Activated T-helper 1 cell treated with anti-CD3 and anti-CD28 coated beads, Interleukin-2, amount 50 U/mL, for 16 hours (primary cell): ENCODE results near the gene SLC38A11.
"Not testable (repeated sequence)": the region's sequence is repeated elsewhere in the genome, so short reads cannot be mapped to it uniquely, and the experiment has no call there.

Experiments used
- DNase-seq, 2 donors: peaks; one replicate each; pipeline ENCODE4 v3.0.0-alpha.2; 2020; ENCODE audit warnings: low read depth in 1 of 2, low spot score in 1 of 2

SLC38A11 gene

DNA sequence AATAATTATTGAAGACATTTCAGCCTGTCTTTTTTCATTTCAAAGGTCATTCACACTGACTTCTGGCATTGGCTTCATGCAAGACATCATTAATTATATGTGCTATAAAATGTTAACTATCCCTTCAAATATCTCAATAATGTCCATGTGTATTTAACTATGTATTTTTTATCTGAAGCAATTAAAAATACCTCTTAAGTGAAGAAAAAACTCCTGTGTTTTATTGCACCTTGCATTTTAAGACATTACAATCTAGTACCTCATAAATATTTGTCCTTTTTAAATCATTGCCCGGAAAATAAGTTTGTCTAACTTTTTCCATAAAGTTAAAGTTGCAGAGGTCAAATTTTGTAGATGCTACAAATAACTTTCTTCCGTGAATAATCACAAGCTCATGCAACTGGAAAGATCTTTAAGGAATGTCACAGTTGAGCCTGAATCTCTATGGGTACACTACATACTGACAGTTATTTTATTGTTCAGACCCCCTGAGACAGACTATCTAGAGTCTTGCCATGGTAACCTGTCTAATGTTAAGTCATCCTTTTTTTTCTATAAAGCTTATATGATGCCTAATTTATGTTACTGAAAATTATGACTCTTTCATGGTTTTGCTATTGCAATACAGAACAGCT, 75.3 kb downstream of the SLC38A11 start:
- DNase-seq, result no peak

DNA sequence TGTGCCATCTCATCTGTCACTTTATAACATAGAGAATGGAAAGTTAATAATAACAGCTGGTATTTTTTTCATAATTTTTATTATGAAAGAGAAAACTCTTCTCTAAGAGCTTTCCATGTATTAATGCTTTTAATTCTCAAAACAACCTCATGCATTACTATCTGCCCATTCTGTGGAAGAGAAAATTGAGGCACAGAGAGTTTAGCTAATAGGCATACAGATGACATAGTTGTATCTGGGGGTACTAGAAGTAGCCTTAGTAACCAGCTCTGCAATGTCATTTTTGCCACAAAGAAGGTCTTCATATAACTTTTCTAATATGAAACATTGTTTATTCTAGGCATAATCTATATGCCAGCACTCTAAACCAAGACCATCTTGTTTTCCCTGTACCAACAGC, 77.4 kb downstream of the SLC38A11 start:
- no peak for DNase-seq

DNA sequence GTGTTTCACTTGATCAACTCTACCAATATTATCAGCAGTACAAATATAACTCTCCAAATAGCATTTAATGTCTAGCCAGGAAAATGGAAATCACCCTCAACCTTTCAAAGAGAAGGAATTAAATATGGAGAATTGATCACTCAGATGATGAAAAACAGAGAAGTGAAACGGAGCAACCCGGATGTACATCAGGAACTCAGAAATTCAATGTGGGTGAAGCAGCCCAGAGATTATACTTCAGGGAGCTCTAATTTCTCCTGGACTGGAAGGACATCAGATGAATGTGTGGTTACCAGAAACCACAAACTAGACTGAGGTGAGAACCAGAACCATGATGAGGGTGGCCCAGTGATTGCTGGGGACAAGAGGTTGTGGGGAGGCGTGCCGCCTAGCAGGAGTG, 78.2 kb downstream of the SLC38A11 start:
- no peak for DNase-seq

DNA sequence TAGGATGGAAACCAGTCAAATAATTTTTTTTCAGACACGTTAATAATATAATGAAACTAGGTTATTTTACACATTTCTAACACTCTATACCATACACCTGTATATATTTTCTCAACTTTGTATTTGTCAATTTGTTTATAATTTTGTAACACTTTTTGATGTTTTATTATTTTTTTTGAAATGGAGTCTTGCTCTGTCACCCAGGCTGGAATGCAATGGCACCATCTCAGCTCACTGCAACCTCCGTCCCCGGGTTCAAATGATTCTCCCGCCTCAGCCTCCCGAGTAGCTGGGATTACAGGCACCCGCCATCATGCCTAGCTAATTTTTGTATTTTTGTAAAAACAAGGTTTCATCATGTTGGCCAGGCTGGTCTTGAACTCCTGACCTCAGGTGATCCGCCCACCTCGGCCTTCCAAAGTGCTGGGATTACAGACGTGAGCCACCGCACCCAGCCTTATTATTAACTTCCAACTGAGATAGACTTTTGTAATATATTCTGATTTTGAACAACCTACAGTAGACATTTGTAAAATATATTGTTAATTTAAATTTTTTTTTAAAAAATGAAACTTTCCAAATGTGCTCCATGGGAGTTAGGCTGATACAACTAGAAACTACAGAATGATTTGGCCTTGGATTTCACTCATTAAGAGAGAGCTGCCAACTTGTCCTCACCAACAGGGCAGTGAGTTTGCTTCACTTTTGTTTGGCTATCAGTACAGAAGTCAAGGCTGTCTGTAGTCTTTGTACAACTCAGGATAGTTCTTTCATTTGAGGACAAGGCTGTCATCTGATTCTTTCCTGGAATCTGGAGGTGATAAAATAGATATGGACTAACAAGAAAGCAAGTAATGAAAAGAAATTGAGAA, 79.8 kb downstream of the SLC38A11 start:
- DNase-seq, result no peak

DNA sequence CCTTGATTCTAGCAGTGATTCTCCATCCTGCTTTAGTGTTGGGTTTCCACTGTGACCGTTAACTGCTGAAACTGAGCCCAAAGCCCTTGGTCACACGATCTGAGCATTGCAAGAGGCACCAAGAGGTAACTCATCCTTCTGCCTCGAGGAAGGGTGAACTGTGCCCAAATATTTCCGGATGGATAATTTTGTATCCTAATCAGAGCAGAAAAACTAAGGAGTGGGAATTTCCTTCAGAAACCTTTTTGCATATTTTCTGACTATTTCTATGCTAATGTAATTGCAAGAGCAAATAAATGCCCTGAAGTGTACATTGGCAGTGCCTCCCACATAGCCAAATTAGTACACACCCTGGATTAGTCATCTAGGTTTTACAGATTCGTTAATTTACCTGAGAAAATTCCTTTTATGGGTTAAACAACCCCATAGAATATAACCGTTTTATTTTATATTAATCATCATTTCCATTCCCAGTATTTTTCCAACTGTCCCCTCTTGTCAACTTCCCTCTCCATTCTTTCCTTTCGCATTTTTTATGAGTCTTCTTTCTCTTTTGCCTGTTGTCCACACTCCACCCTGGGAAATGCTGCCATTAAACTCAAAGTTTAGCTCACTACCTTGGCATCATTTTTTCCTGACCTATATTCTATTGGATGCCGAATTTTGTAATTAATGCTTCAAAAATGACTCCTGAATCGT, 82.0 kb downstream of the SLC38A11 start:
- DNase-seq, result no peak

DNA sequence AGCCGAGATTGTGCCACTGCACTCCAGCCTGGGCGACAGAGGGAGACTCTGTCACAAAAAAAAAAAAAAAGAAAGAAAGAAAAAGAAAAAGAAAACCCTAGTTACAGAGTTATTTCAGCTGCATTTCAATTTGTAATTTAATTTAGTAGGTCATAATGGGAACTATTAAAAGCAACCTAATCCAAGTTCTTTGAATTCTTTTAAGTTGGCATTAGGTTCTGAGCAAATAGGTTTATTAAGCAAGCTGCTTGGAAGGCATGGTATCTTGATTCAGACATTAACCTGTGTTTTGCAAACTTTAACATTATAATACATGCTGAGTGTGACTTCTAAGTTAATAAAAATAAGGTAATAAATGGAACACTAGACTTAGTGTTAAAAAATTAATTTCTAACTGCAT, 83.9 kb downstream of the SLC38A11 start:
- DNase-seq, result no peak

DNA sequence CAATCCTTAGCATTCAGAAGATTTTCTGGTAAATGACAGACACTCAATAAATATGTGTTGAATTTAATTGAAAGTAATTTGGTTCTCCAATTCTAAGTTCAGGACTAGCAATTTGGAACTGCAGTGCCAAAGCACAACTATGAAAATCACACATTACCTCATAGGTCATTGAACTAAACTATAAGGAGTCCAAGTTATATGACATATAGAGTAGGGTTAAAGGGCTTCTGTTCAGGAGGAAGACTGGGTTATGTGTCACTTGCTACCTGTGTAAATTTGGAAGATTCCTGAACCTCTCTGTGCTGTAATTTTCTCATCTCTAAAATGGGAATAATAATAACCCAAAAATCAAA, 85.9 kb downstream of the SLC38A11 start:
- no peak for DNase-seq

DNA sequence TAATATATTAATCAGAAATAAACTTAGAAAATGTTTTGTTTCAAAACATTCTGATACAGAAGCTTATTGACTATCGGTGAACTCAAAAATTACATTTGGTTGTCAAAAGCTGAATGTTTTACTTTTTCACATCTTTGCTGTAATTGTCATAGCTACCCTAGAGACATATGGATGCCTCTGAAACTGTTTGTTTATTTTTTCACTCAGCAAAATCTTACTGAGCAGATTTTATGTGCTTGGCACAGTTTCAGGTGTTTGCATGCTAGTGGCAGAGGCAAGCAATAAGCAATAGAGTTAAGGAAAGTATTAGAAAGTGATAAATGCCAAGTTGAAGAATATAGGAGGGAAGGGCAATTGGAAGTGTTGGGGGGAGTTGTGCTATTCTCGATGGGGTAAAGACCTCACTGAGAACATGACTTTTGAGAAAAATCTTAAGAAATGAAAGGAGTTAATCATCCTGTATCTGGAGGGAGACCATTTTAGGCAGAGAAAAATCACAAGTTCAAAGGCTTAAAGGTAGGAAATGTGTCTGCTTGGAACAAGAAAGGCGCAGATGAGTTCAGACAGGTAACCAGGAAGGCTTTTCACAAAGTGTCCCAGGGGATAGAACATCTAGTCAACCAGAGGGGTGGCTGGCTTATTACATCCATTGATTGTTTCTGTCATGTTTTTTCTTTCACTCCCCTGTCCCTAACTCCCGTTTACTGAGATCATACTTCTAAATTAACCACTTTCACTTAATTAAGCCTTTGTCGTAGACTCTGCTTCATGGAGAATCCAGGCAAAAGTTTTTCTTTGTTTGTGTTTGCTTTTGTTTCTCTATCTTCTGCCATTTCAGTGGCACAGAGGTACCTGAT, 86.5 kb downstream of the SLC38A11 start:
- no peak for DNase-seq

DNA sequence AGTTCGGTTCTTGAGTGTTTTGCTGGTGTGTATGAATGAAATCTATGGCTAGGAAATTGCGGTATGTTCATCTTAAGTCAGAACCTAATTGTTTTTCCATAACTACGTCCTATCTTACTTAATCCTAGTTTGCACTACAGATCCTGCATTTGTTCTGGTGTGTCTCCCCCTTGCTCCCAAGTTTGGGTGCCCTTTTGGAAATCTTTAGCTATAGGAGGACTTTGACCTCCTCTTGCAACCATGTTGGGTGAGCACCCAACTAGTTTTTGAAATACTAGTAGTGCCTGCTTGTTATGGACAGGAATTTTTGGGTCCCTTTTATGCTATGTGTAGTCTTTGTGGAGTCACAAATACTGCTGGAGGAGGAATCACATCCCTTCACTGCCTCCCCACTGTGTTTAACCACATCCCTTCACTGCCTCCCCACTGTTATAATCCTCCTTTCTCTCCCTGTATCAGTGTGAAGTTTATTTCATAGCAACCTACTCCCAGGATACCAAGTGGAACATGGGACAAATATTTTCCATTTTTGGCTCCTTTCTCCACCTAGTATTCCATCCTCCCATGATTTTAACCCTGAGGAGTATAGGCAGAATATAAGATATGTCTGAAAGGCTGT, 87.4 kb downstream of the SLC38A11 start:
- no peak for DNase-seq

DNA sequence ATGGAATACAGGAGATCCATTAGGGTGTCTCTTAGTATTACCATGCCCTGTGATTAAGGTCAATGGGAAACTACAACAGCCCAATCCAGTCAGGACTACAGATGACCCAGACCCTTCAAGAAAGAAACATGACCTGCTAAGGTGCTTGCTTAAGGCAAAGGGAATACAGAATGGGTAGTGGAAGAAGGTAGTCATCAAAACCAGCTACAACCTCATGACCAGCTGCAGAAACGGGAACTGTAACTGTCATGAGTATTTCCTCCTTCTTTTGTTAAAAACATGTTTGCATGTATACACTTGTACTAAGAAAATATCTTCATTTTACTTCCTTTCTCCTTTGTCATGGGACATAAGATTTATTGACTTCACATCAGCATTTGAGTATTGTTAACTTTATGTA, 88.9 kb downstream of the SLC38A11 start:
- not testable (repeated sequence) for DNase-seq

DNA sequence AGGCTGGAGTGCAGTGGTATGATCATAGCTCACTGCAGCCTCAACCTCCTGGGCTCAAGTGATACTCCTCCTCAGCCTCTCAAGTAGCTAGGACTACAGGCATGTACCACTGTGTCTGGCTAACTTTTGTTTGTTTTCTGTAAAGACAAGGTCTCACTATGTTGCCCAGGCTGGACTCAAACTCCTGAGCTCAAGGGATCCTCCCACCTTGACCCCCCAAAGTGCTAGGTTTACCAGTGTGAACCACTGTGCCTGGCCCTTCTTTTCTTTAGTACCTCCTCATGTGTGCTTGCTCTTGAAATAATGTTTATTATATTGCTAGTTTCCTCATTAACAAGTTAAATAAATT, 94.7 kb downstream of the SLC38A11 start:
- DNase-seq, result no peak

DNA sequence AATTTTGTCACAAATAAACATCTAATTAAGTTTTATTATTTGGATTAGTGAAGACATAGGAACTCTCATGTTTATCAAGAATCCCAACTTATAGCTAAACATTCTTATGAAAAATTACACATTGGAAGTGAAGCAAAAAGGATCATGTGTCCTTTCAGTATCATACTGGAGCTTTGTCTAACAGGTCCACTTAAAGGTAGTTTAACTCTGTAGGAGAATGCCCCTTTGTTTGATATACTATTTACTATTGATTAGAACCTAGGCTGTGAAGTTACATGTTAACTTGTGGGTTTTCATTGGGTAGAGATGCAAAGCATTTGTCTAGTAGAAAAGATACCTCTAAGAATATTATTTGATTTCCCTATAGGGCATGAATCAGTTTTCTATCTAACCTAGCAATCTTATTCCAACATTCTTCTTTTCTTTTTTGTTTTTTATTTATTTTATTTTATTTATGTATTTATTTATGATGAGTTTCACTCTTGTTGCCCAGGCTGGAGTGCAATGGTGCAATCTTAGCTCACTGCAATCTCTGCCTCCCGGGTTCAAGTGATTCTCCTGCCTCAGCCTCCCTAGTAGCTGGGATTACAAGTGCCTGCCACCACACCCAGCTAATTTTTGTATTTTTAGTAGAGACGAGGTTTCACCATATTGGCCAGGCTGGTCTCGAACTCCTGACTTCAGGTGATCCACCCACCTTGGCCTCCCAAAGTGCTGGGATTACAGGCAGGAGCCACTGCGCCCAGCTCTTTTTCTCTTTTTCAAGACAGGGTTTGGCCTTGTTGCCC, 95.2 kb downstream of the SLC38A11 start:
- DNase-seq, result not testable (repeated sequence)

DNA sequence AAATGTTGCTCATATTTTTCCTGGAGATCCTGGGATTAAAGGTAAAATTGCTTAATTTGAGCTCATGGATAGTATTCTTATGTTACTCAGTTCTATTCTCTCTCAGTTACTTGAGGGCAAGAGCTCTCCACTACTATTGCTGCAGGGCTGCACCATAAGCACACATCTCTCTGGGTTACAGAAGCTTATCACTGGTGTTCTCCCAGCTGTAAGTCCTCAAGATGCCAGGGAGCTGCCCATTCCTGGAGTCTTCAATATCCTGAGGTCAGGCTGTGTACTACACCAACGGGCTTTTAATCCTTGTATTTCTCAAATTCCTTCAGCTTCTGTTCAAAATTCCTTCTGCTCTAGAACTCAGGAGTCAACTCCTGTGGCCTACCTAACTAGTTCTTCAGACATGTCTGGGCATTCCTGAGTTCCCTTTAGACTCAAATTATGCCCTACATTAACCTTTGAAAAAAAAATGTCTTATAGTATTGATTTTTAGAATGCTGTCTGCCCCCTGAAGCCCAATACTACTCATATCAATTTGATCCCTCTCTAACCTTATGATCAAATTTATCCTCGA, 96.0 kb downstream of the SLC38A11 start:
- no peak for DNase-seq

DNA sequence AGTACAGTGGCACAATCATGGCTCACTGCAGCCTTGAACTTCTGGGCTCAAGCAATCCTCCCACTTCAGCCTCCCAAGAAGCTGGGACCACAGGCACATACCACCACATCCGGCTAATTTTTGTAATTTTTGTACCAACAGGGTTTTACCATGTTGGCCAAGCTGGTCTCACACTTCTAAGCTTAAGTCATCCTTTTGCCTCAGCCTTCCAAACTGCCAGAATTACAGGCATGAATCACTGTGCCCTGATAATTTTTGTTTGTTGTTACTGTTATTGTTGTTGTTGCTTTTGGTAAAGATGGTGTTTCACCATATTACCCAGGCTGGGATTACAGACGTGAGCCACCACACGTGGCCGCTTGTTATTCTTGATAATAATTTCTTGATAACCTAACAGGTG, 103.2 kb downstream of the SLC38A11 start:
- DNase-seq, result no peak

DNA sequence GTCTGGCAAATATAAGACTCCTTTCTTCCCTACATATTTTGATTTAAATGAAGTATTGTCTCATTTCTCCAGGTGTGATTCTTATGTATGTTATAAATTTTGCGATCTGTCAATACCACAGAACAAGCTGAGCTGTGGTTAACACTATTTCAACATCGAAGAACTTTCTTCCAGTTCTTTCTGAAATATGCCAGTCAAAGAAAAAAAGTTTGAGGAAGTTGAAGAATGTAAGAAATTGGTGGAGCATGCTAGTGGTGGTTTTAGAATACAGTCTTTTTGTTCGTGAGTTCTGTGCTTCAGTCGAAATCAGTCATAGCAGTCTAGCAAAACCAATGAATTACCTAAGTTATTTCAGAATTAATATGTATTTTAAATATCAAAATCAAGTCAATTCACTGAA, 105.1 kb downstream of the SLC38A11 start:
- no peak for DNase-seq

DNA sequence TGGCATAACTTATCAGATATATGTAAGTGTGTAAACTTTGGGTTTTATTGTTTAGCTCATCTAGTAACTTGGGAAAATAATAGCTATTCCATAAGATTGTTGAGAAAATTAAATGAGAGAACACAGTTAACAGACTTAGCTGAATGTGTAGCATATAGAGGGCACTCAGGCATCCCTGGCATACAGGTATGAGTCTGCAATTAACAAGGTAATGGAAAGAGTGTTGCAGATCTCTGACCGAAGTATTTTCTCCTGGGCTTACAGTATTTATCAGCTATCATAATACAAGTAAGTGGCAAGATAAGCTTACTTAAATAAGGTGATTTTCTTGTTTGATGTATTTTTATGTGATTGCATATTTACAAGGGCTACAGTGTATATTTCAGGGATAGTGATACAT, 105.8 kb downstream of the SLC38A11 start:
- DNase-seq, result no peak

DNA sequence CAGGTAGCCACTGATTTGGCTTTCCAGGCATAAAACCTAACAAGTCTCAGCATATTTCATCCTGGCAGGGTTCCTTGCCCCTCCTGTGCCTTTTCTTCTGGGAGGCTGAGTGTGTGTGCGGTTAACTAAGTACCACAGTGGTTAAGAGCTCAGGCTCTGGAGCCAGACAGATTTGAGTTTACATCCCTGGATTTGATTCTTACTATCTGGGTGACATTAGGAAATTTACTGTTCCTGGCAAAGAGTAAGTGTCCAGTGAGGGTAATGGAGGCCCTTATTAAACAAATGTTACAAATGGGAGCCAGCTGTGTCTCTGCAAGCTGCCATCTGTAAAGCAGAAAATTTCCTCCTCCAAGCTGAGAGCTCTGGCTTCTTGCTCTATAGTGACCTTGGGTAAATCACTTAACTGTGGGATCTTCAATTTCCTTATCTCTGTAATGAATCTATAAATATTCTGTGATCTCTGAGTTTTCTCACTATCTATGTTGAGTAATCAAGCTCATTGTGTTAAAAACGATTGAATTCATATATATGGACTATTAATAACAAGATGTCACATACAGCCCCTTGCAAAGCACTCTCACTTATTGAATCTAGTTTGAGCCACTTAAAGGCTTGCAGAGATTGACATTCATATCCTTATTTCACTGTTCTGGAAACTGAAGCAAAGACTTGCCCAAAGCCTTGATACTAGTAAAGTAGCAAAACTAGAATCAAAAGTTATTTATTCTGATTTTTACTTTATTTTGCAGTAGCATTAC, 107.2 kb downstream of the SLC38A11 start:
- no peak for DNase-seq

DNA sequence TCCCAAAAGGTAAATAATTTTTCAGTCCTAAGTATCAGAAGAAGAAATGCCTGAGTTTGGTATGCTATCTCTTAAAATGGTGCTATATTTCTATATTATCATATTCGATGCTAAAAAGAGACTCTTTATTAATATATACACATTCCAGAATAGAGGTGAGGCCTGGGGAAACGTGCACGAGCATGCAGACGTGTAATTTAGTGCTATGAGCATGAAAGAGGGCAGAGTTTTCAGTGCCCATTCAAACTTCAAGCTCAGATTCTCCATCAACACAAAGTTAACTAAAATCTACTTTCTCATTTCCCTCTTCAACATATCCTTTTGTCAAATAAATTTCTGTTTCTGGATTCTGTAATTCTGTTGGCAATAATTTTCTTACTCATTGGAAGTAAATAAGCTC, 108.0 kb downstream of the SLC38A11 start:
- no peak for DNase-seq

DNA sequence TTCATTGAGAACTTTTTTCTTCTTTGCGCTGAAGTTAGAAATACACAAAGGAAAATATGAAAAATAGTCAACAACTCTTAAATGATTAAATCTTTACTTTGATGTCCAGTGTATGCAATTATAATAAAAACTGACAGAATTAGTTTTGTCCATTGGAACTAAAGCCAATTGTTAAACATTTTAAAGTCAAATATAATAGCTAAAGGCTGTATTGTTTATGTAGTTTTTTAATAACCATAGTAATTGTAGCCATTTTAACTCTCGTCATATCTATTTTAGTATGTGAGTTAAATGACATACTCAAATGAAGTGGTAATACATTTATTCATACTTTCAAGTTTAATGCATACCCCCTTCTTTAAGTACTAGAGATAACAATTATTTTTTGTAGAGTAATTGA, 109.0 kb downstream of the SLC38A11 start:
- no peak for DNase-seq
